PC-3 (cell line): Measurements from ENCODE around the gene HOXA9. TPM values are rescaled to one million over a fixed set of nuclear protein-coding genes. Genes with fewer than 3 reads are reported as not detected.

Experiments used
- ATAC-seq: fragments of 200-7000 bp; cut with Tn5 transposase; 2 replicates; pipeline ENCODE4 v1.9.1; 2020; ENCODE audit warnings: mild to moderate bottlenecking, moderate library complexity
- BruUV-seq: library from RNA; stranded (reverse); fragments of 400-500 nt; replicated peaks from 2 replicates; lab custom pipeline; 2021; lab: Mats Ljungman, UMichigan
- CTCF ChIA-PET: fragments of 300-600 bp; sonication (Branson Sonifier 250); formaldehyde crosslinking; loops from one replicate; lab custom pipeline; 2022; ENCODE audit warnings: antibody characterized with exemption; lab: Charles Lee
- POLR2A ChIA-PET: fragments of 300-600 bp; sonication (Branson Sonifier 250); formaldehyde crosslinking; loops from one replicate; lab custom pipeline; 2022; ENCODE audit warnings: antibody characterized with exemption; ENCODE audit not compliant: unreplicated experiment; lab: Charles Lee
- DNase-seq: peaks from one replicate; pipeline ENCODE4 v3.0.0-alpha.2; 2015
- H2AFZ ChIP-seq: fragments of 300-600 bp; sonication (generic); 2 replicates; pipeline ENCODE4 v1.6.0; 2016; ENCODE audit warnings: antibody characterized with exemption, low read length
- H3F3A ChIP-seq: fragments of 300-600 bp; sonication (generic); one replicate; pipeline ENCODE4 v1.6.0; 2017; ENCODE audit warnings: antibody characterized with exemption, low read length, control low read depth, mild to moderate bottlenecking; ENCODE audit not compliant: unreplicated experiment
- H3K27ac ChIP-seq: fragments of 300-600 bp; sonication (generic); 2 replicates; pipeline ENCODE4 v1.5.1; 2016; ENCODE audit warnings: mild to moderate bottlenecking, low read length
- H3K27me3 ChIP-seq: fragments of 300-600 bp; sonication (generic); 2 replicates; pipeline ENCODE4 v1.6.1; 2016; ENCODE audit warnings: low read length, mixed read lengths
- H3K36me3 ChIP-seq: fragments of 300-600 bp; sonication (generic); 2 replicates; pipeline ENCODE4 v1.6.1; 2016; ENCODE audit warnings: low read depth, mixed run types, low read length, mixed read lengths
- H3K4me1 ChIP-seq: fragments of 300-600 bp; sonication (generic); 2 replicates; pipeline ENCODE4 v1.5.1; 2016; ENCODE audit warnings: low read length; ENCODE audit not compliant: insufficient read depth
- H3K4me2 ChIP-seq: fragments of 300-600 bp; sonication (generic); 2 replicates; pipeline ENCODE4 v1.6.0; 2016; ENCODE audit warnings: low read length
- H3K4me3 ChIP-seq: fragments of 300-600 bp; sonication (generic); 2 replicates; pipeline ENCODE4 v1.5.1; 2016; ENCODE audit warnings: mild to moderate bottlenecking, low read length, mixed read lengths
- H3K79me2 ChIP-seq: fragments of 300-600 bp; sonication (generic); 2 replicates; pipeline ENCODE4 v1.6.1; 2017; ENCODE audit warnings: low read length, mixed read lengths
- H3K9ac ChIP-seq: fragments of 300-600 bp; sonication (generic); 2 replicates; pipeline ENCODE4 v1.6.0; 2016; ENCODE audit warnings: mild to moderate bottlenecking, low read length
- H3K9me2 ChIP-seq: fragments of 300-600 bp; sonication (generic); replicated peaks from 2 replicates; pipeline ENCODE4 v1.6.1; 2016; ENCODE audit warnings: mixed run types, low read length, mixed read lengths
- H3K9me3 ChIP-seq: fragments of 300-600 bp; sonication (generic); 2 replicates; pipeline ENCODE4 v1.6.1; 2016; ENCODE audit warnings: low read length, mixed read lengths
- H4K20me1 ChIP-seq: fragments of 300-600 bp; sonication (generic); 2 replicates; pipeline ENCODE4 v1.6.1; 2016; ENCODE audit warnings: low read length, mixed read lengths
- CTCF ChIP-seq: fragments of 300-600 bp; sonication (generic); conservative IDR thresholded peaks from 2 replicates; pipeline ENCODE4 v1.5.1; 2017; ENCODE audit warnings: antibody characterized with exemption, low read depth, mild to moderate bottlenecking, low read length
- EZH2 ChIP-seq: fragments of 300-600 bp; sonication (generic); IDR thresholded peaks from one replicate; pipeline ENCODE4 v1.6.1; 2017; ENCODE audit warnings: antibody characterized with exemption, mild to moderate bottlenecking, low read length; ENCODE audit not compliant: unreplicated experiment
- EZH2phosphoT487 ChIP-seq: fragments of 300-600 bp; sonication (generic); IDR thresholded peaks from 2 replicates; pipeline ENCODE4 v1.6.1; 2018; ENCODE audit warnings: mild to moderate bottlenecking, antibody characterized with exemption, low read length, borderline replicate concordance
- intact Hi-C: fragments of 100-400 bp; cut with micrococcal nuclease; formaldehyde crosslinking; loops from 2 replicates; pipeline ENCODE4 v1.9.0; 2023
- total RNA-seq: library from RNA; depleted of rRNA; stranded (reverse); fragments of >200 nt; gene quantifications from 2 replicates; pipeline ENCODE4 v1.2.3, GENCODE V29; 2014

HOXA9 gene
- total RNA-seq, 1 experiment from 2014 or later: 69.0 TPM

- peak overlapping the region; percentile 93 for H3K4me2 ChIP-seq
- ATAC-seq: no peak
- H3K27me3 ChIP-seq: no peaks in the 10 kb centered on the region
Observed at GRCh38 chr7:27176962-27177794, 11.8 kb upstream of the HOXA9 start.

GRCh38 chr7:27176524-27176845 lies 11.1 kb upstream of the HOXA9 start:
- Histone ChIP-seq H3F3A (no peaks in the 10 kb centered on the region), H2AFZ (no peak overlapping the region), H4K20me1 (no peaks in the 10 kb centered on the region), H3K9me3 (no peaks in the 10 kb centered on the region), H3K79me2 (peaks cover 99% of the 10 kb centered on the region), H3K4me3 (peak overlapping the region; percentile 84), H3K4me2 (peak overlapping the region; percentile 93), H3K27ac (peak overlapping the region; percentile 97), H3K9ac (peak overlapping the region; percentile 90), H3K27me3 (no peaks in the 10 kb centered on the region), H3K4me1 (peaks cover 32% of the 10 kb centered on the region), H3K36me3 (no peaks in the 10 kb centered on the region), H3K9me2 (no peaks in the 10 kb centered on the region)
- ATAC-seq: no peak
- intact Hi-C loops: loop anchor here (1.0 kb wide), 1 partner anchor 10 kb away; no protein-coding TSS in a partner anchor
- POLR2A ChIA-PET: interaction anchor here (0.6 to 0.9 kb wide), 5 partner anchors 8 to 1021 kb away, joined by 3 to 7 read pairs (median 4); partner anchors contain the start of gene HOXA11
- no peak for DNase-seq
- CTCF ChIA-PET: no interaction called here
- no TSS peak for BruUV-seq
- TF ChIP-seq EZH2 (no peak), EZH2phosphoT487 (no peak), CTCF (no peak)

More at GRCh38 chr7:27176962-27177794, 11.8 kb upstream of the HOXA9 start:
- H3F3A ChIP-seq: no peaks in the 10 kb centered on the region
- CTCF ChIA-PET: no interaction called here
- H4K20me1 ChIP-seq: no peaks in the 10 kb centered on the region
- no peaks in the 10 kb centered on the region for H3K9me2 ChIP-seq
- peak overlapping the region; percentile 84 for H3K4me3 ChIP-seq
- no peak overlapping the region for H2AFZ ChIP-seq
- H3K4me1 ChIP-seq: peaks cover 38% of the 10 kb centered on the region
- no peak for TF ChIP-seq EZH2
- no peak for TF ChIP-seq EZH2phosphoT487
- no peak for TF ChIP-seq CTCF
- POLR2A ChIA-PET: interaction anchor here (0.5 to 0.9 kb wide), 6 partner anchors 8 to 1022 kb away, joined by 3 to 7 read pairs (median 4); partner anchors contain the start of gene HOXA11
- H3K9me3 ChIP-seq: no peaks in the 10 kb centered on the region
- DNase-seq: no peak
- peak overlapping the region; percentile 97 for H3K27ac ChIP-seq
- H3K79me2 ChIP-seq: peaks cover 99% of the 10 kb centered on the region
- no TSS peak for BruUV-seq
- H3K9ac ChIP-seq: peak overlapping the region; percentile 90
- no peaks in the 10 kb centered on the region for H3K36me3 ChIP-seq
- intact Hi-C loops: loop anchor here (1.0 kb wide), 1 partner anchor 9 kb away; no protein-coding TSS in a partner anchor
